ENCODE data around the gene XRCC4. TPM values are rescaled to one million over a fixed set of nuclear protein-coding genes. Genes with fewer than 3 reads are reported as not detected.

XRCC4 gene
- total RNA-seq, 1 experiment from 2014 or later, result 24.6 TPM

- H3K27ac ChIP-seq (ENCODE audit: low read depth, low read length), result no peak overlapping the region
- no peaks in the 10 kb centered on the region for H3K9me2 ChIP-seq (ENCODE audit: insufficient read depth)
- H3K4me3 ChIP-seq (replicated peaks in 1 of 2; ENCODE audit: low read depth in 1 of 2, low read length in 2 of 2), result no peak overlapping the region
- no peaks in the 10 kb centered on the region for H3K79me2 ChIP-seq (ENCODE audit: insufficient read depth, low read length)
- DNase-seq (ENCODE audit: low read depth, low spot score) (no peak), ATAC-seq (no peak)
- BruUV-seq (replicated peaks), result no TSS peak
- no peaks in the 10 kb centered on the region for H3K27me3 ChIP-seq (ENCODE audit: insufficient read depth, low read length)
- RAD21 ChIA-PET (ENCODE audit: low non-redundant PET in 1 of 2, low total read pairs in 2 of 2, uncharacterized antibody in 2 of 2, unreplicated experiment in 2 of 2), result no interaction called here
- H3K36me3 ChIP-seq (ENCODE audit: control insufficient read depth in 1 of 2, insufficient read depth in 2 of 2, low read length in 2 of 2), result no peaks in the 10 kb centered on the region
- TF ChIP-seq ATF3 (IDR thresholded peaks at IDR 0.05) (no peak), EZH2 (IDR thresholded peaks at IDR 0.05) (no peak), EGR1 (IDR thresholded peaks at IDR 0.05; ENCODE audit: low read depth) (no peak), REST (IDR thresholded peaks at IDR 0.05; ENCODE audit: low read depth) (no peak), YY1 (IDR thresholded peaks at IDR 0.05; ENCODE audit: extremely low read depth, insufficient replicate concordance, low read depth, low read length) (no peak), SIN3A (IDR thresholded peaks at IDR 0.05; ENCODE audit: low read depth) (no peak), ELF1 (IDR thresholded peaks at IDR 0.05; ENCODE audit: borderline replicate concordance, low read depth) (no peak), ZBTB33 (IDR thresholded peaks at IDR 0.05; ENCODE audit: extremely low read depth, insufficient replicate concordance, low read length) (no peak), CTCF (IDR thresholded peaks at IDR 0.05 in 2 of 3, conservative IDR thresholded peaks at IDR 0.05 in 1 of 3; ENCODE audit: borderline replicate concordance in 1 of 3, insufficient read depth in 1 of 3, low read depth in 2 of 3, low read length in 2 of 3) (no peak), JUND (IDR thresholded peaks at IDR 0.05) (no peak), EZH2phosphoT487 (IDR thresholded peaks at IDR 0.05; ENCODE audit: borderline replicate concordance) (no peak), CEBPB (IDR thresholded peaks at IDR 0.05; ENCODE audit: low read depth) (no peak), POLR2AphosphoS5 (IDR thresholded peaks at IDR 0.05; ENCODE audit: low read depth, low read length) (no peak), ZNF274 (IDR thresholded peaks at IDR 0.05; ENCODE audit: low read depth, low read length) (no peak), CBX3 (IDR thresholded peaks at IDR 0.05; ENCODE audit: low read depth) (no peak), SP1 (IDR thresholded peaks at IDR 0.05; ENCODE audit: low read depth) (no peak)
- no peak overlapping the region for H2AFZ ChIP-seq (ENCODE audit: low read depth, low read length, poor library complexity, severe bottlenecking)
- peaks cover 4 to 20% of the 10 kb centered on the region in 2 experiments; a peak in 2 of 4 replicates for H3K4me1 ChIP-seq (ENCODE audit: control insufficient read depth in 1 of 2, insufficient read depth in 2 of 2, low read length in 2 of 2)
- H3K9me3 ChIP-seq (ENCODE audit: control insufficient read depth in 1 of 2, insufficient read depth in 1 of 2, low read depth in 1 of 2, low read length in 2 of 2), result no peaks in the 10 kb centered on the region
- H3K9ac ChIP-seq (ENCODE audit: low read length), result no peak overlapping the region
- POLR2A ChIA-PET, result no interaction called here
- CTCF ChIA-PET, result no interaction called here
- H3K4me2 ChIP-seq (ENCODE audit: low read length), result no peak overlapping the region
- intact Hi-C loops (cut with micrococcal nuclease), result no loop called here
- no peaks in the 10 kb centered on the region for H4K20me1 ChIP-seq (ENCODE audit: insufficient read depth)
These were observed 286.5 kb downstream of the XRCC4 start for GRCh38 chr5:83363886-83364275.
